ENCODE results near the gene CSNK2B. TPM values are rescaled to one million over a fixed set of nuclear protein-coding genes. Genes with fewer than 3 reads are reported as not detected.

The CSNK2B gene
- total and polyA plus RNA-seq, 10 of the 15 experiments (the other 5 are each of a cell fraction or from before 2014, with no cell fraction given): 56.3 to 405 (median 286) TPM

DNA sequence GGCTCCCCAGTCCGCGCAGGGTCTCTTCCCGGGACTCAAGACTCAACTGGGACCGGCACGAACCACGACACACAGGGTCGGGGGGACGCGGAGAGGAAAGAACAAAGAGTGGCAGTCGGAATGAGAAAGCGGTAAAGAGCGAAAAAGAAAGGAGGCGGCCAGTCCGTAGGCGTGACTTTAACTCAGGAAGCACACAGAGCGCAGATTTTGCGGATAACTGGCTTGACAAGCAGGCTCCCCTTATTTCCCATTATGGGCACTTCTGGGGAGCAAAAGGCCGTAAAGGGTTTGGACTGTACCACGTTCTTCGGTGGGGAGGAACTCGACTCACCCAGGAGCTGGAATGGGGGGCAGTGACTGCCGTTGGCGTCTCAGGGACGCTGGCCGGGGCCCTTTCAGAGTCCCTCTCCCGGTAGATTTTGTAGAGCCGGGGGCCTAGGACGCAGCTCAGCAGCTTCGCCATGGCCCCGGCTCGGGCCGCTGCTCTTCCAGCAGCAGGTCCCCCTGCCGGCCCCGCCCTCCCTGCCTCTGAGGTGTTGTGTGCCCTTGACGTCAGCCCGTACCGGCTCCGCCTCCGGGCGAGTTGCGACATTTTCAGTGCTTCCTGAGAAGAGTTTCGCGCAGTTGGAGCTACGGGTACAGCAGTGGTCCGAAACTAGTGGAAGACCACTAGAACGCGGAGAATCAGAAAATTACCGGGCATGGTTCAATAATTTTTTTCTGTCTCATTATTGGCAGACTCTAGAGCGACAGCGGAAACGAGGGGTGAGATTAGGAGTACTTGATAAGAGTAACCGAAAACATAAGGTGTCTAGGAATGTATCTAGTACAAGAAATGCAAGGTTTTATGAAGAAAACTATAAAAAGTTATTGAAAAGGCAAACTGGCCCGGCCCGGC is 37.2 kb downstream of the CSNK2B start, which contains the start of gene ABHD16A (continued):
- TF ChIP-seq CHD1 (IDR thresholded peaks at IDR 0.05; ENCODE audit: low read depth, low read length) (peak; percentile 96), HDAC6 (IDR thresholded peaks at IDR 0.05; ENCODE audit: unreplicated experiment) (no peak), EGR1 (IDR thresholded peaks at IDR 0.05; ENCODE audit: borderline replicate concordance in 1 of 2, low read depth in 2 of 2, low read length in 2 of 2) (0 out of 3 replicates have a peak, but pooled peaks of 1 of the 2 experiments have one; percentile 4), CREB1 (IDR thresholded peaks at IDR 0.05; ENCODE audit: low read depth) (peak; percentile 96), TAF1 (IDR thresholded peaks at IDR 0.05; ENCODE audit: borderline replicate concordance, low read depth, low read length) (peak; percentile 52), STAT3 (IDR thresholded peaks at IDR 0.05; ENCODE audit: low read depth, low read length) (no peak), MYB (IDR thresholded peaks at IDR 0.05; ENCODE audit: borderline replicate concordance, low read depth, low read length) (no peak), WRNIP1 (IDR thresholded peaks at IDR 0.05; ENCODE audit: borderline replicate concordance, low read depth, low read length) (no peak; the same call in 1 of the 2 replicates), SREBF2 (IDR thresholded peaks at IDR 0.05; ENCODE audit: low read length) (peak; percentile 73; the same call in 1 of the 2 replicates), FOXK2 (IDR thresholded peaks at IDR 0.05) (peak; percentile 97), BCL11A (IDR thresholded peaks at IDR 0.05; ENCODE audit: low read depth, low read length) (0 out of 2 replicates have a peak, but pooled peaks have one; percentile 7), SMARCA5 (IDR thresholded peaks at IDR 0.05) (no peak), YBX1 (IDR thresholded peaks at IDR 0.05) (no peak), MEF2A (IDR thresholded peaks at IDR 0.05; ENCODE audit: insufficient read depth, low read depth, low read length) (0 out of 2 replicates have a peak, but pooled peaks have one; percentile 45), DPF2 (IDR thresholded peaks at IDR 0.05) (peak; percentile 41; the same call in 1 of the 2 replicates), MEF2B (IDR thresholded peaks at IDR 0.05; ENCODE audit: partially characterized antibody, poor library complexity, severe bottlenecking) (no peak)
- TF ChIP-seq, protein P1, sequence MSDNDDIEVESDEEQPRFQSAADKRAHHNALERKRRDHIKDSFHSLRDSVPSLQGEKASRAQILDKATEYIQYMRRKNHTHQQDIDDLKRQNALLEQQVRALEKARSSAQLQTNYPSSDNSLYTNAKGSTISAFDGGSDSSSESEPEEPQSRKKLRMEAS (IDR thresholded peaks at IDR 0.05; ENCODE audit: low read depth, low read length): no peak; the same call in none of the 2 replicates
- TF ChIP-seq, protein P2, sequence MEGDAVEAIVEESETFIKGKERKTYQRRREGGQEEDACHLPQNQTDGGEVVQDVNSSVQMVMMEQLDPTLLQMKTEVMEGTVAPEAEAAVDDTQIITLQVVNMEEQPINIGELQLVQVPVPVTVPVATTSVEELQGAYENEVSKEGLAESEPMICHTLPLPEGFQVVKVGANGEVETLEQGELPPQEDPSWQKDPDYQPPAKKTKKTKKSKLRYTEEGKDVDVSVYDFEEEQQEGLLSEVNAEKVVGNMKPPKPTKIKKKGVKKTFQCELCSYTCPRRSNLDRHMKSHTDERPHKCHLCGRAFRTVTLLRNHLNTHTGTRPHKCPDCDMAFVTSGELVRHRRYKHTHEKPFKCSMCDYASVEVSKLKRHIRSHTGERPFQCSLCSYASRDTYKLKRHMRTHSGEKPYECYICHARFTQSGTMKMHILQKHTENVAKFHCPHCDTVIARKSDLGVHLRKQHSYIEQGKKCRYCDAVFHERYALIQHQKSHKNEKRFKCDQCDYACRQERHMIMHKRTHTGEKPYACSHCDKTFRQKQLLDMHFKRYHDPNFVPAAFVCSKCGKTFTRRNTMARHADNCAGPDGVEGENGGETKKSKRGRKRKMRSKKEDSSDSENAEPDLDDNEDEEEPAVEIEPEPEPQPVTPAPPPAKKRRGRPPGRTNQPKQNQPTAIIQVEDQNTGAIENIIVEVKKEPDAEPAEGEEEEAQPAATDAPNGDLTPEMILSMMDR (IDR thresholded peaks at IDR 0.05 in 2 of 3, conservative IDR thresholded peaks at IDR 0.05 in 1 of 3; ENCODE audit: control insufficient read depth in 2 of 3, extremely low read depth in 1 of 3, insufficient read depth in 1 of 3, low read depth in 3 of 3, low read length in 3 of 3): 0 out of 6 replicates have a peak, but pooled peaks of 1 of the 3 experiments have one; percentile 11
- TF ChIP-seq, protein P3, sequence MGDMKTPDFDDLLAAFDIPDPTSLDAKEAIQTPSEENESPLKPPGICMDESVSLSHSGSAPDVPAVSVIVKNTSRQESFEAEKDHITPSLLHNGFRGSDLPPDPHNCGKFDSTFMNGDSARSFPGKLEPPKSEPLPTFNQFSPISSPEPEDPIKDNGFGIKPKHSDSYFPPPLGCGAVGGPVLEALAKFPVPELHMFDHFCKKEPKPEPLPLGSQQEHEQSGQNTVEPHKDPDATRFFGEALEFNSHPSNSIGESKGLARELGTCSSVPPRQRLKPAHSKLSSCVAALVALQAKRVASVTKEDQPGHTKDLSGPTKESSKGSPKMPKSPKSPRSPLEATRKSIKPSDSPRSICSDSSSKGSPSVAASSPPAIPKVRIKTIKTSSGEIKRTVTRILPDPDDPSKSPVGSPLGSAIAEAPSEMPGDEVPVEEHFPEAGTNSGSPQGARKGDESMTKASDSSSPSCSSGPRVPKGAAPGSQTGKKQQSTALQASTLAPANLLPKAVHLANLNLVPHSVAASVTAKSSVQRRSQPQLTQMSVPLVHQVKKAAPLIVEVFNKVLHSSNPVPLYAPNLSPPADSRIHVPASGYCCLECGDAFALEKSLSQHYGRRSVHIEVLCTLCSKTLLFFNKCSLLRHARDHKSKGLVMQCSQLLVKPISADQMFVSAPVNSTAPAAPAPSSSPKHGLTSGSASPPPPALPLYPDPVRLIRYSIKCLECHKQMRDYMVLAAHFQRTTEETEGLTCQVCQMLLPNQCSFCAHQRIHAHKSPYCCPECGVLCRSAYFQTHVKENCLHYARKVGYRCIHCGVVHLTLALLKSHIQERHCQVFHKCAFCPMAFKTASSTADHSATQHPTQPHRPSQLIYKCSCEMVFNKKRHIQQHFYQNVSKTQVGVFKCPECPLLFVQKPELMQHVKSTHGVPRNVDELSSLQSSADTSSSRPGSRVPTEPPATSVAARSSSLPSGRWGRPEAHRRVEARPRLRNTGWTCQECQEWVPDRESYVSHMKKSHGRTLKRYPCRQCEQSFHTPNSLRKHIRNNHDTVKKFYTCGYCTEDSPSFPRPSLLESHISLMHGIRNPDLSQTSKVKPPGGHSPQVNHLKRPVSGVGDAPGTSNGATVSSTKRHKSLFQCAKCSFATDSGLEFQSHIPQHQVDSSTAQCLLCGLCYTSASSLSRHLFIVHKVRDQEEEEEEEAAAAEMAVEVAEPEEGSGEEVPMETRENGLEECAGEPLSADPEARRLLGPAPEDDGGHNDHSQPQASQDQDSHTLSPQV (IDR thresholded peaks at IDR 0.05): no peak
